GM23338 (cell line): Measurements from ENCODE around the gene STK39. TPM values are rescaled to one million over a fixed set of nuclear protein-coding genes. Genes with fewer than 3 reads are reported as not detected.

Experiments
- ATAC-seq: fragments of 200-7000 bp; cut with Tn5 transposase; 3 replicates; pipeline ENCODE4 v1.9.1; 2020
- DNase-seq: peaks from one replicate; pipeline ENCODE4 v3.0.0-alpha.2; 2015; ENCODE audit warnings: low spot score
- H2AFZ ChIP-seq: fragments of 200-600 bp; sonication (generic); 2 replicates; pipeline ENCODE4 v1.8.0; 2016; ENCODE audit warnings: antibody characterized with exemption, mild to moderate bottlenecking, moderate library complexity
- H3F3A ChIP-seq: fragments of 200-600 bp; sonication (generic); replicated peaks from 2 replicates; pipeline ENCODE4 v1.8.0; 2017; ENCODE audit warnings: antibody characterized with exemption, mixed run types, low read depth
- H3K27ac ChIP-seq: fragments of 200-600 bp; sonication (generic); 2 replicates; pipeline ENCODE4 v1.6.1; 2016; ENCODE audit warnings: low read depth
- H3K27me3 ChIP-seq: fragments of 200-600 bp; sonication (generic); 2 replicates; pipeline ENCODE4 v1.8.0; 2016; ENCODE audit warnings: mild to moderate bottlenecking, mixed run types, moderate library complexity; ENCODE audit not compliant: insufficient read depth
- H3K36me3 ChIP-seq: fragments of 200-600 bp; sonication (generic); 2 replicates; pipeline ENCODE4 v1.8.0; 2016; ENCODE audit warnings: mild to moderate bottlenecking; ENCODE audit not compliant: insufficient read depth
- H3K4me1 ChIP-seq: fragments of 200-600 bp; sonication (generic); 2 replicates; pipeline ENCODE4 v1.8.0; 2016; ENCODE audit warnings: mild to moderate bottlenecking, moderate library complexity; ENCODE audit not compliant: insufficient read depth
- H3K4me2 ChIP-seq: fragments of 200-600 bp; sonication (generic); 2 replicates; pipeline ENCODE4 v1.7.1; 2017; ENCODE audit warnings: mixed run types
- H3K4me3 ChIP-seq: fragments of 200-600 bp; sonication (generic); 2 replicates; pipeline ENCODE4 v1.6.1; 2016; ENCODE audit warnings: mixed run types
- H3K79me2 ChIP-seq: fragments of 200-600 bp; sonication (generic); replicated peaks from 2 replicates; pipeline ENCODE4 v1.8.0; 2017; ENCODE audit warnings: mild to moderate bottlenecking; ENCODE audit not compliant: insufficient read depth
- H3K9me2 ChIP-seq: fragments of 200-600 bp; sonication (generic); 2 replicates; pipeline ENCODE4 v1.8.0; 2017; ENCODE audit not compliant: insufficient read depth
- H4K20me1 ChIP-seq: fragments of 200-600 bp; sonication (generic); replicated peaks from 2 replicates; pipeline ENCODE4 v1.8.0; 2017; ENCODE audit warnings: mild to moderate bottlenecking; ENCODE audit not compliant: insufficient read depth
- H3K27ac Mint-ChIP-seq: 2 replicates; pipeline ENCODE4 v1.8.0; 2020; ENCODE audit warnings: inconsistent platforms, mild to moderate bottlenecking, moderate library complexity, mixed read lengths
- H3K27me3 Mint-ChIP-seq: 3 replicates; pipeline ENCODE4 v1.8.0; 2022; ENCODE audit warnings: low read depth, mild to moderate bottlenecking, moderate library complexity, mixed read lengths, inconsistent platforms; ENCODE audit not compliant: insufficient read depth, poor library complexity
- H3K36me3 Mint-ChIP-seq: 3 replicates; pipeline ENCODE4 v1.8.0; 2021; ENCODE audit warnings: low read depth, mild to moderate bottlenecking, inconsistent platforms, moderate library complexity, mixed read lengths
- H3K4me1 Mint-ChIP-seq: 3 replicates; pipeline ENCODE4 v1.8.0; 2020; ENCODE audit warnings: mild to moderate bottlenecking, inconsistent platforms, mixed read lengths
- H3K4me3 Mint-ChIP-seq: 3 replicates; pipeline ENCODE4 v1.8.0; 2021; ENCODE audit warnings: moderate library complexity, mild to moderate bottlenecking, inconsistent platforms, mixed read lengths
- H3K9me3 Mint-ChIP-seq: 3 replicates; pipeline ENCODE4 v1.8.0; 2020; ENCODE audit warnings: moderate library complexity, mild to moderate bottlenecking, inconsistent platforms, mixed read lengths
- CTCF ChIP-seq, 2 experiments: fragments of 200-600 bp in 1 of 2; sonication (generic) in 1 of 2; conservative IDR thresholded peaks; 2 replicates each; pipeline versions ENCODE4 v1.5.1 to v1.6.1; 2016 to 2017; ENCODE audit warnings: antibody characterized with exemption in 2 of 2, low read depth in 2 of 2, mild to moderate bottlenecking in 2 of 2, moderate library complexity in 1 of 2
- EZH2 ChIP-seq: fragments of 200-600 bp; sonication (generic); IDR thresholded peaks from one replicate; pipeline ENCODE4 v1.8.0; 2017; ENCODE audit warnings: antibody characterized with exemption, mild to moderate bottlenecking, low read depth; ENCODE audit not compliant: unreplicated experiment
- EZH2phosphoT487 ChIP-seq: fragments of 200-600 bp; sonication (generic); IDR thresholded peaks from one replicate; pipeline ENCODE4 v1.8.1; 2018; ENCODE audit warnings: antibody characterized with exemption; ENCODE audit not compliant: unreplicated experiment
- STAT1 ChIP-seq: IDR thresholded peaks from one replicate; pipeline ENCODE4 v1.6.1; 2016; ENCODE audit warnings: antibody characterized with exemption; ENCODE audit not compliant: unreplicated experiment
- ZNF114 ChIP-seq: fragments of 250-450 bp; sonication (Bioruptor Pico); IDR thresholded peaks from 2 replicates; pipeline ENCODE4 v1.5.0; 2020; ENCODE audit warnings: mild to moderate bottlenecking, moderate library complexity
- polyA plus RNA-seq: library from polyadenylated mRNA; unstranded; fragments of >200 nt; fragmentation: Nextera tagmentation; extraction: Ambion mirVana; gene quantifications from 2 replicates; pipeline ENCODE4 v1.2.1, GENCODE V29; 2016
- total RNA-seq: library from RNA; depleted of rRNA; stranded (reverse); fragments of >200 nt; shearing (Covaris generic); gene quantifications from 2 replicates; pipeline ENCODE4 v1.2.3, GENCODE V29; 2014
- TF ChIP-seq, protein P1 (sequence below): IDR thresholded peaks from one replicate; pipeline ENCODE4 v1.6.1; 2018; ENCODE audit warnings: antibody characterized with exemption; ENCODE audit not compliant: unreplicated experiment
- TF ChIP-seq, protein P2 (sequence below): fragments of 250-450 bp; sonication (Bioruptor Pico); IDR thresholded peaks from 2 replicates; pipeline ENCODE4 v1.5.0; 2020; ENCODE audit warnings: mild to moderate bottlenecking, moderate library complexity
- TF ChIP-seq, protein P3 (sequence below): IDR thresholded peaks from 2 replicates; pipeline ENCODE4 v1.6.1; 2016; ENCODE audit warnings: antibody characterized with exemption

The STK39 gene
- total and polyA plus RNA-seq, 2 experiments from 2014 or later = 9.5 to 16.9 TPM

DNA sequence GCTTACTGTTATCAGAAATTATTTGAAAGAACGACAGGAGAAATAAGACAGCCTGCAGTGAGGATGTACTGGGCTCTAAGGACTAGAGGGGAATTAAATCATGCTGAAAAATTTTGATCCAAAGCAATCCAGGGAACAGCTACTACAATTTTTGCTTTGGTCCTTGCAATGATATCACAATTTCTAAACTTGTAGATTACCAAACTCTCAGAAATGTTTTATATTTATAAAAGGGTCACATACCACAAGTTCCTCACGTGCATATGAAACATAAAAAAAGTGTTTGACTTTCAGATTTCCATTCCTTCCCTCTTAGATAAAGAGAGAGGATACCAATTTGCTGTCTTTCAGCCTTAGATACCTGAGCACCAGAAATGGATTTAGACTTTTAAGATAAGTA is 261.2 kb downstream of the STK39 start (continued):
- TF ChIP-seq, protein P1, sequence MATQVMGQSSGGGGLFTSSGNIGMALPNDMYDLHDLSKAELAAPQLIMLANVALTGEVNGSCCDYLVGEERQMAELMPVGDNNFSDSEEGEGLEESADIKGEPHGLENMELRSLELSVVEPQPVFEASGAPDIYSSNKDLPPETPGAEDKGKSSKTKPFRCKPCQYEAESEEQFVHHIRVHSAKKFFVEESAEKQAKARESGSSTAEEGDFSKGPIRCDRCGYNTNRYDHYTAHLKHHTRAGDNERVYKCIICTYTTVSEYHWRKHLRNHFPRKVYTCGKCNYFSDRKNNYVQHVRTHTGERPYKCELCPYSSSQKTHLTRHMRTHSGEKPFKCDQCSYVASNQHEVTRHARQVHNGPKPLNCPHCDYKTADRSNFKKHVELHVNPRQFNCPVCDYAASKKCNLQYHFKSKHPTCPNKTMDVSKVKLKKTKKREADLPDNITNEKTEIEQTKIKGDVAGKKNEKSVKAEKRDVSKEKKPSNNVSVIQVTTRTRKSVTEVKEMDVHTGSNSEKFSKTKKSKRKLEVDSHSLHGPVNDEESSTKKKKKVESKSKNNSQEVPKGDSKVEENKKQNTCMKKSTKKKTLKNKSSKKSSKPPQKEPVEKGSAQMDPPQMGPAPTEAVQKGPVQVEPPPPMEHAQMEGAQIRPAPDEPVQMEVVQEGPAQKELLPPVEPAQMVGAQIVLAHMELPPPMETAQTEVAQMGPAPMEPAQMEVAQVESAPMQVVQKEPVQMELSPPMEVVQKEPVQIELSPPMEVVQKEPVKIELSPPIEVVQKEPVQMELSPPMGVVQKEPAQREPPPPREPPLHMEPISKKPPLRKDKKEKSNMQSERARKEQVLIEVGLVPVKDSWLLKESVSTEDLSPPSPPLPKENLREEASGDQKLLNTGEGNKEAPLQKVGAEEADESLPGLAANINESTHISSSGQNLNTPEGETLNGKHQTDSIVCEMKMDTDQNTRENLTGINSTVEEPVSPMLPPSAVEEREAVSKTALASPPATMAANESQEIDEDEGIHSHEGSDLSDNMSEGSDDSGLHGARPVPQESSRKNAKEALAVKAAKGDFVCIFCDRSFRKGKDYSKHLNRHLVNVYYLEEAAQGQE = no peak
- no peak for TF ChIP-seq ZNF114 (CRISPR knock-in tag)
- TF ChIP-seq CTCF (conservative IDR thresholded peaks at IDR 0.05; ENCODE audit: low read depth in 2 of 2) = no peak
- TF ChIP-seq EZH2phosphoT487 = no peak

DNA sequence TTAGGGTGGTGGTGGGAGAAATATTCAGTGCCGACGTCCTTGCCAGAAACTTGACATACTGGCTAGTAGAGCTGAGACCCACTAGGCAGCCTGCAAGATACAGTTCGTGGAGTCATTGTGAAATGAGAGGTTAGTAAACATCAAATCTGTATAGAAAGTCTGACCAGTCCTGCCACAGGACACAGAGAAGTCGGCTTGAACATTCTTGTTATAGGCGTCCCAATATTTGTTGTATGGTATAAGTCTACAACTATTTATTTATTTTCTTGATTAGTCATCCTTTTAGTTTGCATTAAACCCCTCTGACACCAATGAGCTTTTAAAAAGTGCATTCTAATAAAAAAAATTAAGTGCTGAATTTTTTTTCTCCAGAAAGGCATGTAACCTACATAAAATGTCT is 265.4 kb downstream of the STK39 start:
- H3K4me1 ChIP-seq = no peaks in the 10 kb centered on the region
- no peak overlapping the region for H3K27ac Mint-ChIP-seq
- TF ChIP-seq, protein P1 = no peak
- TF ChIP-seq STAT1 (no peak), EZH2phosphoT487 (no peak), EZH2 (no peak)
- TF ChIP-seq, protein P2, sequence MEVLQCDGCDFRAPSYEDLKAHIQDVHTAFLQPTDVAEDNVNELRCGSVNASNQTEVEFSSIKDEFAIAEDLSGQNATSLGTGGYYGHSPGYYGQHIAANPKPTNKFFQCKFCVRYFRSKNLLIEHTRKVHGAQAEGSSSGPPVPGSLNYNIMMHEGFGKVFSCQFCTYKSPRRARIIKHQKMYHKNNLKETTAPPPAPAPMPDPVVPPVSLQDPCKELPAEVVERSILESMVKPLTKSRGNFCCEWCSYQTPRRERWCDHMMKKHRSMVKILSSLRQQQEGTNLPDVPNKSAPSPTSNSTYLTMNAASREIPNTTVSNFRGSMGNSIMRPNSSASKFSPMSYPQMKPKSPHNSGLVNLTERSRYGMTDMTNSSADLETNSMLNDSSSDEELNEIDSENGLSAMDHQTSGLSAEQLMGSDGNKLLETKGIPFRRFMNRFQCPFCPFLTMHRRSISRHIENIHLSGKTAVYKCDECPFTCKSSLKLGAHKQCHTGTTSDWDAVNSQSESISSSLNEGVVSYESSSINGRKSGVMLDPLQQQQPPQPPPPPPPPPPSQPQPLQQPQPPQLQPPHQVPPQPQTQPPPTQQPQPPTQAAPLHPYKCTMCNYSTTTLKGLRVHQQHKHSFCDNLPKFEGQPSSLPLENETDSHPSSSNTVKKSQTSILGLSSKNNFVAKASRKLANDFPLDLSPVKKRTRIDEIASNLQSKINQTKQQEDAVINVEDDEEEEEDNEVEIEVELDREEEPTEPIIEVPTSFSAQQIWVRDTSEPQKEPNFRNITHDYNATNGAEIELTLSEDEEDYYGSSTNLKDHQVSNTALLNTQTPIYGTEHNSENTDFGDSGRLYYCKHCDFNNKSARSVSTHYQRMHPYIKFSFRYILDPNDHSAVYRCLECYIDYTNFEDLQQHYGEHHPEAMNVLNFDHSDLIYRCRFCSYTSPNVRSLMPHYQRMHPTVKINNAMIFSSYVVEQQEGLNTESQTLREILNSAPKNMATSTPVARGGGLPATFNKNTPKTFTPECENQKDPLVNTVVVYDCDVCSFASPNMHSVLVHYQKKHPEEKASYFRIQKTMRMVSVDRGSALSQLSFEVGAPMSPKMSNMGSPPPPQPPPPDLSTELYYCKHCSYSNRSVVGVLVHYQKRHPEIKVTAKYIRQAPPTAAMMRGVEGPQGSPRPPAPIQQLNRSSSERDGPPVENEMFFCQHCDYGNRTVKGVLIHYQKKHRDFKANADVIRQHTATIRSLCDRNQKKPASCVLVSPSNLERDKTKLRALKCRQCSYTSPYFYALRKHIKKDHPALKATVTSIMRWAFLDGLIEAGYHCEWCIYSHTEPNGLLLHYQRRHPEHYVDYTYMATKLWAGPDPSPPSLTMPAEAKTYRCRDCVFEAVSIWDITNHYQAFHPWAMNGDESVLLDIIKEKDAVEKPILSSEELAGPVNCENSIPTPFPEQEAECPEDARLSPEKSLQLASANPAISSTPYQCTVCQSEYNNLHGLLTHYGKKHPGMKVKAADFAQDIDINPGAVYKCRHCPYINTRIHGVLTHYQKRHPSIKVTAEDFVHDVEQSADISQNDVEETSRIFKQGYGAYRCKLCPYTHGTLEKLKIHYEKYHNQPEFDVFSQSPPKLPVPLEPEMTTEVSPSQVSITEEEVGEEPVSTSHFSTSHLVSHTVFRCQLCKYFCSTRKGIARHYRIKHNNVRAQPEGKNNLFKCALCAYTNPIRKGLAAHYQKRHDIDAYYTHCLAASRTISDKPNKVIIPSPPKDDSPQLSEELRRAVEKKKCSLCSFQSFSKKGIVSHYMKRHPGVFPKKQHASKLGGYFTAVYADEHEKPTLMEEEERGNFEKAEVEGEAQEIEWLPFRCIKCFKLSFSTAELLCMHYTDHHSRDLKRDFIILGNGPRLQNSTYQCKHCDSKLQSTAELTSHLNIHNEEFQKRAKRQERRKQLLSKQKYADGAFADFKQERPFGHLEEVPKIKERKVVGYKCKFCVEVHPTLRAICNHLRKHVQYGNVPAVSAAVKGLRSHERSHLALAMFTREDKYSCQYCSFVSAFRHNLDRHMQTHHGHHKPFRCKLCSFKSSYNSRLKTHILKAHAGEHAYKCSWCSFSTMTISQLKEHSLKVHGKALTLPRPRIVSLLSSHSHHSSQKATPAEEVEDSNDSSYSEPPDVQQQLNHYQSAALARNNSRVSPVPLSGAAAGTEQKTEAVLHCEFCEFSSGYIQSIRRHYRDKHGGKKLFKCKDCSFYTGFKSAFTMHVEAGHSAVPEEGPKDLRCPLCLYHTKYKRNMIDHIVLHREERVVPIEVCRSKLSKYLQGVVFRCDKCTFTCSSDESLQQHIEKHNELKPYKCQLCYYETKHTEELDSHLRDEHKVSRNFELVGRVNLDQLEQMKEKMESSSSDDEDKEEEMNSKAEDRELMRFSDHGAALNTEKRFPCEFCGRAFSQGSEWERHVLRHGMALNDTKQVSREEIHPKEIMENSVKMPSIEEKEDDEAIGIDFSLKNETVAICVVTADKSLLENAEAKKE = no peak
- TF ChIP-seq, protein P3, sequence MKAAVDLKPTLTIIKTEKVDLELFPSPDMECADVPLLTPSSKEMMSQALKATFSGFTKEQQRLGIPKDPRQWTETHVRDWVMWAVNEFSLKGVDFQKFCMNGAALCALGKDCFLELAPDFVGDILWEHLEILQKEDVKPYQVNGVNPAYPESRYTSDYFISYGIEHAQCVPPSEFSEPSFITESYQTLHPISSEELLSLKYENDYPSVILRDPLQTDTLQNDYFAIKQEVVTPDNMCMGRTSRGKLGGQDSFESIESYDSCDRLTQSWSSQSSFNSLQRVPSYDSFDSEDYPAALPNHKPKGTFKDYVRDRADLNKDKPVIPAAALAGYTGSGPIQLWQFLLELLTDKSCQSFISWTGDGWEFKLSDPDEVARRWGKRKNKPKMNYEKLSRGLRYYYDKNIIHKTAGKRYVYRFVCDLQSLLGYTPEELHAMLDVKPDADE = no peak

More for the DNA sequence above, 265.4 kb downstream of the STK39 start:
- H3K4me3 ChIP-seq = no peak overlapping the region
- Mint-ChIP-seq H3K4me1 (peaks cover 18% of the 10 kb centered on the region), H3K9me3 (no peaks in the 10 kb centered on the region), H3K27me3 (no peaks in the 10 kb centered on the region), H3K36me3 (no peaks in the 10 kb centered on the region), H3K4me3 (no peak overlapping the region)
- no peak overlapping the region for H3K27ac ChIP-seq
- DNase-seq (no peak), ATAC-seq (no peak)
- H2AFZ ChIP-seq = no peak overlapping the region
- no peaks in the 10 kb centered on the region for H3K36me3 ChIP-seq
- no peaks in the 10 kb centered on the region for H3K9me2 ChIP-seq
- H3K4me2 ChIP-seq = no peak overlapping the region
- no peaks in the 10 kb centered on the region for H3K27me3 ChIP-seq
- no peaks in the 10 kb centered on the region for H3F3A ChIP-seq
- H4K20me1 ChIP-seq = no peaks in the 10 kb centered on the region
- no peaks in the 10 kb centered on the region for H3K79me2 ChIP-seq
